ENCODE measurements around the gene RBM42.

DNA sequence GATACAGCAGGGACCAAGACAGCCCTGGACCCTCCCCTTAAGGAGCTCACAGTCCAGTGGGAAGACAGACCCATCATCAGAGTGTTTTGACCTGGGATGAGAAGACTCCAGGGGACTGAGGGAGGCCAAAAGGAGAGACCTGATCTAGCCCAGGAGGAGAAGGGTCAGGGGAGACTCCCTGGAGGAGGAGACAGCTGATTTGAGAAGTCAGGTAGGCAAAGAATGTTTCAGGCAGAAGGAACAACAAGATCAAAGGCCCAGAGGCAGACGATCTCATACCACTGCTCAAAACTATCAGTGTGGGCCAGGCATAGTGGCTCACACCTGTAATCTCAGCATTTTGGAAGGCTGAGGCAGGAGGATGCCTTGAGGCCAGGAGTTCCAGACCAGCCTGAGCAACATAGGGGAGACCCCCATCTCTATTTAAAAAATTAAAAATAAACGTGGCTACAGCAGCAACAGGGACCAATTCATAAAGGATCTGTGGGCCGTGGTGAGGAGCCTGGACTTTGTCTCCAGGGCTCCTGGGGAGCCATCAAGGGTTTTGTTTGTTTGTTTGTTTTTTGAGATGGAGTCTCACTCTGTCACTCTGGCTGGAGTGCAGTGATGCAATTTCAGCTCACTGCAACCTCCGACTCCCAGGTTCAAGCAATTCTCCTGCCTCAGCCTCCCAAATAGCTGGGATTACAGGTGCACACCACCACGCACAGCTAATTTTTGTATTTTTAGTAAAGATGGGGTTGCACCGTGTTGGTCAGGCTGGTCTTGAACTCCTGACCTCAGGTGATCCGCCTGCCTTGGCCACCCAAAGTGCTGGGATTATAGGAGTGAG is 17.1 kb downstream of the RBM42 start:
- TF ChIP-seq POLR2A (IDR thresholded peaks at IDR 0.05; ENCODE audit: low read depth) (no peak), CTCF (IDR thresholded peaks at IDR 0.05) (no peak)
